Stimulated activated CD8-positive, alpha-beta memory T cell treated with anti-CD3 and anti-CD28 coated beads, Interleukin-15, amount 100 ng/mL, for 48 hours (primary cell): Measurements from ENCODE around the gene TNIP2.

Experiments used
- DNase-seq, 2 donors: peaks; one replicate each; pipeline ENCODE4 v3.0.0-alpha.2; 2020; ENCODE audit warnings: low read depth in 2 of 2

TNIP2 gene

GRCh38 chr4:2755821-2756690, at the start of gene TNIP2:
Gene TNIP2 (minus strand): TSS chr4:2756336. CDS start chr4:2756289, 47 bp downstream.
- DNase-seq = peak; percentile 67

GRCh38 chr4:2804973-2805501, 48.9 kb upstream of the TNIP2 start:
- no peak for DNase-seq

GRCh38 chr4:2804449-2804972, 48.4 kb upstream of the TNIP2 start:
- no peak for DNase-seq

GRCh38 chr4:2803624-2804448, 47.7 kb upstream of the TNIP2 start:
- DNase-seq = no peak

GRCh38 chr4:2802618-2803531, 46.7 kb upstream of the TNIP2 start:
- no peak for DNase-seq

- no peak for DNase-seq
Measured at GRCh38 chr4:2800691-2801596, 44.8 kb upstream of the TNIP2 start.

GRCh38 chr4:2799971-2800690, 44.0 kb upstream of the TNIP2 start:
- DNase-seq = no peak

- no peak for DNase-seq
Measured at GRCh38 chr4:2799224-2799911, 43.2 kb upstream of the TNIP2 start.

GRCh38 chr4:2798399-2799223, 42.5 kb upstream of the TNIP2 start:
- DNase-seq = peak in 1 of 2 donors; percentile 56

- DNase-seq = no peak
Measured at GRCh38 chr4:2797545-2798305, 41.6 kb upstream of the TNIP2 start.

GRCh38 chr4:2796849-2797544, 40.9 kb upstream of the TNIP2 start:
- no peak for DNase-seq

GRCh38 chr4:2795893-2796848, 40.0 kb upstream of the TNIP2 start:
- no peak for DNase-seq

GRCh38 chr4:2795300-2795892, 39.3 kb upstream of the TNIP2 start:
- no peak for DNase-seq

- no peak for DNase-seq
Measured at GRCh38 chr4:2794486-2795299, 38.6 kb upstream of the TNIP2 start.
